NCI-H146 (cell line): ENCODE data around the gene TDRD9.
A peak's percentile ranks its signal among the peaks of the same experiment; 100 is the strongest.
"Not testable (repeated sequence)": the region's sequence is repeated elsewhere in the genome, so short reads cannot be mapped to it uniquely, and the experiment has no call there.

ENCODE experiments used
- DNase-seq: peaks from one replicate; lab custom pipeline; 2025; lab: John Stamatoyannopoulos, UW

TDRD9 gene

DNA sequence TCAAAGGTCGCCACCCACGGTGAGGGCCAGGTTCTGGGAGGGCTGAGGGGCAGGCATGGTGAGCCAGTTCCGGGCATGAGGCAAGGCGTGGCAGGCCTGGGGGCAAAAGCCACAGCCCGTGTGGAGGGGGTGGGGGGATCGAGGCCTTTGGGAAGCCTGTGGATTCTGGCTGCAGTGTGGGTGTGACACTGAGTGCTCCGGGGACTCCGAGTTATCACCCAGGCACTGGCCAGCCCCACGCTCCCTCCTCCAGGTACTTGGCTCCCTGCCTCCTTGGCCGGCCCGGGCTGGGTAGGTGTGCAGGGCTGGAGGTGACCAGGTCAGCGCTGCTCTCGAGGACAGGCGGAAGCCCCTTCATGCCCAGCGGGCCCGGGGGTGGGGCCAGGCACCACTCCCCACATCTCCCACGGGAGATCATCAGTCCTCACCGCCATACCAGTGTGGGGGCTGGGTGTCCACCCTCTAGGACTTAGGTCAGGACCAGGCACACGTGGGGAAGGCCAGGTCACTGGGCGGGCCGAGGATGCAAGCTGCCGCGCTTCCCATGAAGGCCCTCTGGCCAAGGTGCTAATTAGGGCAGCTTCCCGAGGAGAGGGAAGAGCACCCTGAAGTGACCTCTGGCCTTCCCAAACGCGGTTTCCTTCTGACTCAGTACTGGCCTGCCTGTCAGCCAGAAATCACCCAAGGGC, 34.1 kb upstream of the TDRD9 start:
- no peak for DNase-seq

DNA sequence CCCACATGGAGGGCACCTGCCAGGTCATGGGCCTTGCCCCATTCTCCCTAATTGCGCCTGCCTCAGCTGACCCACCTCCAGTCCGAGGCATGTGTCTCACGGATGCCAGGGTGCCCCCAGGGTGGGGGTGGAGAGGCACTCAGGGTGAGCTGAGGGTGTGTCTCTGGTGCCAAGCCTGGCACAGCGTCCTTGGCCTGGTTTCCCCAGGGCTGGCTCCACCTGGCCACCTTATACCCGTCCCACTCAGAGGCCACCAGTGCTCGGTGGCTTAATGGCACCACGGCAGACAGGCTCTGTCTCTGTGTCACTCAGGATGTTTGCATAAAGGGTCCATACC, 33.6 kb upstream of the TDRD9 start:
- DNase-seq, result no peak

DNA sequence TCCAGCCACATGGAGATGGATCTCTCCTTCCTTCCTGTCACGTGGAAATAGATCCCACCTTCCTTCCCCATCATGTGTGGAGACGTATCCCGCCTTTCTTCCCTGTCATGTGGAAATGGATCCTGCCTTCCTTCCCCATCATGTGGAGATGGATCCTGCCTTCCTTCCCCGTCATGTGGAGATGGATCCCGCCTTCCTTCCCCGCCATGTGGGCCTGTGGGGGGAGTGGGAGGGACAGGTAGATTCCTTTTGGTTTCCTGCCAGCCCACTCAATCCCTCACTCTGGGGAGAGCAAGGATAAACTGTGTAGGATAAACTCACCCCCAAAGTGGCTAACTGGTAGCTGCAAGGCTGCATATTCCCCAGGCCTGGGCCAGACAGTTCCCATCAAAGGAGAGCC, 31.7 kb upstream of the TDRD9 start:
- no peak for DNase-seq

DNA sequence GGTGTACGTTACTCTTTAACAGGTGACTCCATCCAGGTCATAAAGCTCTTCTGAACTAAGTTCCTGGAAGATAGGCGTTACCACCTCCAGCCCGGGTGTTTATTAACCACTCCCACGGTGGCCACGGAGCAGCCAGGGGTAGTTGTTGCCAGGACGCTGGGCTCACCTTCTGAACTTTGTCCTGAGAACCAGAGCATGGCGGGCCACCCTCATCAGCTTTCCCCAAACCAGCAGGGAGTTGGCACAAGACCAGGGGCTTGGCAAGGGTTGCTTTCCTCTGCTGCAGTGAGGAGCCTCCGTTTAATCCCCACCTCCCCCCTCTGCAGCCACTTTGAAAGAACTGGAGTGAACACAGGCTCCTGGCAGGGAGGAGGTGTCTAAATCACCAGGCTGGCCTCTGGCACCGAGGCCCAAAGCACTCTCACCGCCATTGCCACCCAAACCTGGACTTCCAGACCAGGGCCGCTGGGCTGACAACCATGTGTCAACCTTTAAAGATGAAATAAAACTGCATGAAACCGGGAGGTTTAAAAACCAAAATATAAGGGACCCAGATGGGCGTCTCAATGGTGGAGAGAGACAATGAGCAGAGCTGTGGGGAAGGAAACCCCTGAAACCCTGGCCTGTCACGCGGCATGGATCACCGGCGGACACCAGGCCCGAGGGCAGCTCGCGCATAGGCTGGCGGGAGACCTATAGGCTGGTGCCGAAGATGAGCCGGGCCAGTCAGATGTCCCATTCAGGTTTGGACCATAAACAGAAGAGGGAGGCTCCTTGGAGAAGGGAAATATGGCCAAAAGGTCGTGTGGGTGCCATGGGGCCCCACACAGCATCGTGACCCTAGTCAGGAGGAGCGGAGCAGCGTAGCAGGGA, 30.9 kb upstream of the TDRD9 start:
- no peak for DNase-seq

DNA sequence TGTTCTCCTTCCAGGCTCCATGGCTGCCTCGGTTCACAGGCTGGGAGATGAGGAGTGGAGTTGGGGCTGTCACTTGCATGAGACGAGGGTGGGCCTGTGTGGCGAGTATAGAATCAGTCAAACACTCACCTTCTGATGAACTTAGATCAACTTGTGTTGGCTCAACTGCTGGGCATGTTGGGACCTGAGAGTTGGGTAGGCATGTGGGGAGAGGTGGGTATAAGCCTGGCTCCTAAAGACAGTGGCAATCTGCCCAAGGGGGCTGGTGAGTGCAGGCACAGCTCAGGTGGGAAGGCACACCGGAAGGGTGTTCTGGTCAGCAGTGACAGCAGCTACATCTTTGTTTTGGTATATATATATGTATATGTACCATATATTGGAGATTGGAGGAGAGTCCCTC, 30.1 kb upstream of the TDRD9 start:
- no peak for DNase-seq

DNA sequence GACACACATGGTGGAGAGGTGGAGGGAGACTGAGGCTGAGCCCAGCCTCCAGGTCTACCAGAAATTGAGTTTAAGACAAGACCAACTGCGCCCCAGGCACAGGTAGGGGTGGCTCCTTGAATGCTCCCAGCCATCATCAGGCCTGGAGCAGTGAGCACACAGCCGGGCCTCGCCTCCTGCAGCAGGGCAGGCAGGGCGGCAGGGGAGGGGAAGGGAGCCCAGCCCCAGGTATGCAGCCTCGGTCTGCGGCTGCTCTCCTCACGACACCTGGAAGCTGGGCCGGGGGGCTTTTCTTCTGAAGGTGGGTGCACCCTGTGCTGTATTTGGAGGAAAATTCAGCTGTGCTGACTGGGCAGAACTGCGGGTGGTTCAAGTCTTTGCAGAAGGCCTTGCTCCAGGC, 29.5 kb upstream of the TDRD9 start:
- DNase-seq, result no peak

DNA sequence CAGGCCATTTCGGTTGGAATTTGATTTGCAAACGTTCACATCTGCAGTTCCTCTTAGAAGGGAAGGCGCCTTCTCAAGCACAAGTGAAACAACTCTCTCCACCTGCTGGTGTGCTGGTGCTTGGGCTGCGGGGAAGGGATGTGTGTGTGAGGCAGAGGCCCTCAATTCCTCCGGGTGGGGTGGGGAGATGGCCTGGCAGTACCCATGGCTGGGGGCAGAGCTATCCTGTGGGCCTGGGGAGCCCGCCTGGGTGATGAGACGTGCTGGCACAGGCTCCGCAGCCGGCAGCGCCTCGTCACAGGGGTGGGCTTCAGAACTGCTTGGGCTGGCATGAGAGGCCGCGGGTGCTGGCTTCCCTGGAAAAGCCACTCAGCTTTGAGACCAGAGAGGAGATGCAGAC, 28.9 kb upstream of the TDRD9 start:
- no peak for DNase-seq

DNA sequence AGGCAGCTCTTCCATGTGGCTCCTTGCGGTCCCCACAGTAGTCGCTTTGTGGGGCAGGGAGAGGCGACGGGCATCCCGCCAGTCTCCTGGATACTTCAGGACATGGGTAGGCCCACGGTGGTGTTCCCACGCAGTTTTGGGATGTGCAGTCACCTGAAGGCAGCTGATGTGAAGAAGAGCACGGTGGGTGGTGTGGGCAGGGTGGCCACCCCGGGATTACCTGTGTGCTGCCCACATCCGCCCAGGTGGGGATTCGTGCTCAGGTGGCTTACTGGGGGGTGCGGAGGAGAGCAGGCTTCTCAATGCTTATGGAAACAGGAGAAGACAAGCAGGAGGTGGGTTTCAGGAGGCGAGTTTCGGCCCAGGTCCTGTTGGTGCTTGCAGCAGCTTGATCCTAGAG, 28.4 kb upstream of the TDRD9 start:
- no peak for DNase-seq

DNA sequence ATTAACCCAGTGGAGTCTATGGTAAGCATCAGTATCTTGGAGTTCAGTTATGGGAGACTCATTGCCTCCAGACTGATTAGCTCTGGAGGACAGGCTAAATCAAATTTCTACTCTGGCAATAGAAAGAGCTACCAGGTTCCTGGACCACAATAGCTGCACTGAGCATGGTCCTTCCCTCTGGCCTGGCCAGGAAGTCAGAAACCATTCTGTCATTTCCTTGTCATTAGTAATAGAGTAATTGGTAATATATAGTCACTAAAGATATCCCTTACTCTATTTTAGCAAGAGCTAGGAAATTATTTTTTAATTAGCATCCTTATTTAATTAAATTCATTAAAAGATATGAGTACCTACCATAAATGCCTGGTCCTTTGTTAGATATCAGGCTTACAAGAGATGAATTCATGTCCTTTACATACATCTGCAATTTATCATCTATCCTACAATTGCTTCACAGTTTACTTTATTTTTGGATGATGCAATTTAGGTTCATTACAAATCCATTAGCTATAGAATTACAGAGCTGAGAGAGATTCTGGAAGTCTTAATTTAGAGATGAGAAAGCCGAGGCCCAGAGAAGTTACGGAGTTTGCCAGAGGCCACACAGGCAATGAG, 23.7 kb upstream of the TDRD9 start:
- DNase-seq, result no peak

DNA sequence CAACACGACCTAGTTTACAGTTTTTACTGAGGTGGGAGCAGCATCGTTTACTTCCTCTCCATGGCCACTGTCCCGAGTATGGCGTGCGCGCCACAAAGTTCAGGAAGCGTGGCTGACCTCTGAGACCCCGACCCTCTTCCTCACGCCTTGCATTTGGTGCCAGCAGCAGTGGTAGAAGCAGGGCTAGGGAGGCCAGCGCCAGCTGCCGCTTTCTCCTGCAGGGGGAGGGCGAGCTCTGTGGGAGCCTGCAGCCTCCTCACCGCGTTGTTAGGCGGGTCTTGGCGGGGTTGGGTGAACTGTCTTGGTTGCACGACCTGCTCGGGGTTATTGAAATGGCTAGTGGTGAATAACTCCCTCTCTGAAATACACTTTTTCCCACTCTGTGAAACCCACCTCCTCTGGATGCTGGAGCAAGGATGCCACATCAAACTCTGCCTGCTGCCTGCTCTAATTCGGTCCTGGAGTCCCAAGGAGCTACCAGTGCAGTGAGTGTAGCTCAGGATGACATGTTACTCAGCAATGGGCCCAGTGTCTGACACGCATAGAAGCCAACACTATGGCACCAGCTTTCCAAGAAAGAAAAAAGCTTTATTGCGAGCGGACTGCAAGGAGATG, 22.3 kb upstream of the TDRD9 start:
- DNase-seq, result peak; percentile 53

DNA sequence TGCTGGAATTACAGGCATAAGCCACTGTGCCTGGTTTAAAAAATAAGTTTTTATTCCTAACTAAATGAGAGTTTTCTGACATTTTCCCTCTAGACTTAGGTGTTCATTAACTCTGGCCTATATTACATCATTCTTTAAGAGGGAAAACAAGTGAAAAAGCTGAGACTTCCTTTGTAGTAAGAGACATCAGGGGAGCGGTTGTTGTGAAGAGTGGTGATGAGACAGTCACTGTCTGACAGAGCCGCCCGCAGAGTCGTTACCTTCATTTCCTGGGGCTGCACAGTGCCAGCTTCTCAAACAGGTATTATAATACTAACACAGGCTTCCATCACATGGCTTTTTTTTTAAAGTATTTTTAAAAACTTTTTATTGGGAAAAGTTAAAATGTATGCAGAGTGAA, 19.7 kb upstream of the TDRD9 start:
- no peak for DNase-seq

DNA sequence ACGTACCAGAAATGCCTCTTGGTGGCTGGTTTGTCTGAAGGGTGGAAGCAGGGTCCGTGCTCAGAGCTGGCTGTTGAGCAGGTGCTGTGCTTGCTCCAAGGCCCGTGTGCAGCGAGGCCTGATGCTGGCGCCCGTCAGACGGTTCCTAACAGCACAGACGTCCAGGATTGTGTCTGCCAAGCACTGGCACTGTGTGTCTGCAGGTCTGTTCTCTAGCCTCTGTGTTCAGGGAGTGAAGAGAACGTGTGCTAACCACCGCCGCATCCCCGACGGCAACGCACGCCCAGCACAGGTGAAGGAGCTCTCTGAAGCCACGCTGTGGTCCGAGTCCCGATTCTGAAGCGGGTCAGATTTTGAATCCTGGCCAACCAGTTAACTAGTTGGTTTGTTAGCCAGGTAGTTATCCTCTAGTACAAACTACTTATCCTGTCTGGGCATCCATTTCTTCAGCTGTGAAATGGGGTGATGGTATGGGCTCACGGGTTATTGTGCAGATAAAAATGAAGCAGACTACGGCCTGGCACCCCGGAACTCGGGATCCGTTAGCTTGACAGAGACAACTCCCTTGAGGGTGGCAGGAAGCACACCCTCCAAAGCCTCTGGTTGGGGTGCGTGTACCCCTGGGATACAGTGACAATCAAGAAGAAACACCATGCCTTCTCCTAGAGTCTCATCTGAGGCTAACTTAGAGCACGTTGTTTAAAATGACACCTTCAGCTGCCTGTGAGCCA, 18.6 kb upstream of the TDRD9 start:
- DNase-seq, result no peak

DNA sequence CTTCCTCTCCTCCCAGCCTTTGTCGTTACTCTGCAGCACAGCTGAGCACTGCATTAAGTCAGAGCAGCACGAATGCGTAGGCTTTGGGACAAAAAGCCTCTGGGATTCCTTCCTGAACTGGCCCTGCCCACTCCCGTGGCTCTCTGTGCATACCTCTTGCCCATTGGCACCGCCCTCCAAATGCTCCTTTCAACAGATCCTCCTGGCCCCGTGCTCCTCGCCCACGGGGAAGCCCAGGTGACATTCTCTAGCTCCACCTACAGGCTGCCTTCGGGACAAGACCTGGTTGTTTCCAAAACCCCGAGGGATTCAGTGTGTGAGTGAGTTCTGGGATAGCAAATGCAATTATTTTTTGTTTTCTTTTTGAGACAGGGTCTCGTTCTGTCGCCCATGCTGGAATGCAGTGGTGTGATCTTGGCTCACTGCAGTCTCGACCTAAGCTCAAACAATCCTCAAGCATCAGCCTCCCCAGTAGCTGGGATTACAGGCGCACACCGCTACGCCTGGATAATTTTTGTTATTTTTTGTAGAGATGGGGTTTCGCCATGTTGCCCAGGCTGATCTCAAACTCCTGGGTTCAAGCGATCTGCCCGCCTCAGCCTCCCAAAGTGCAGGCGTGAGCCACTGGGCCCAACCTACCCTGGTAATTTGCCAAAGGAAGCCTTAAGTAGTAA, 17.9 kb upstream of the TDRD9 start:
- DNase-seq, result peak; percentile 92

DNA sequence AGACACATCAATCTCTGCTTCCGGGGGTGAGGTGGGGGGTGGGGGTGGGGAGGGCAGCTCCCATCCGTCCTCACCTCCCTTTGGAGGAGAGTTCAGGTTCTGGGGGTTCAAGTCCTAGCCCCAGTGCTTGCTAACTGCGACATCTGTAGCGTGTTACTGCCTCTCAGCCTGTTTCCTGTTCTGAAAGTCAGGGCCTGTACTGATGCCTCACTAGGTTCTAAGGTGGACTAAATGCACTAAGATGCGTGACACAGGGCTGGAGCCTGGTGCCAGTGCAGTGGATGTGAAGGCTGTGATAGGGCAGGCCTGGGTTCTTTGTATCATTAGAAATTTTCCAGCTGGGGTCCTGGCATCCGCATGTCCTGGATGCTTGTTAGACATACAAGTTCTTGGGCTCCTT, 17.3 kb upstream of the TDRD9 start:
- no peak for DNase-seq

DNA sequence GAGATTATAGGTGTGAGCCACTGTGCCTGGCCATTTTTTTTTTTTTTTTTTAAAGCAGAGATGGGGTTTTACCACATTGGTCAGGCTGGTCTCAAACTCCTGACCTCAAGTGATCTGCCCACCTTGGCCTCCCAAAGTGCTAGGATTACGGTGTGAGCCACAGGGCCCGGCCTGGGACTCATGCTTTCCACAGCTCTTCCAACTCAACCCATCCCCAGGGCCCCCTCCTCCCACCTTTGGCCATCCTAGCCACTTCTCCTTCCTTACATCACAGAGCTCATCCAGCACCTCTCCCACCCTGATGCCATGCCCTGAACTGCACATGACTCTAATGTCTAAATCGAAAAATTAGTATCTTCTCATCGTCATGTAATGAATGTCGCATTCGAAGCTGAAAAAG, 12.6 kb upstream of the TDRD9 start:
- no peak for DNase-seq

DNA sequence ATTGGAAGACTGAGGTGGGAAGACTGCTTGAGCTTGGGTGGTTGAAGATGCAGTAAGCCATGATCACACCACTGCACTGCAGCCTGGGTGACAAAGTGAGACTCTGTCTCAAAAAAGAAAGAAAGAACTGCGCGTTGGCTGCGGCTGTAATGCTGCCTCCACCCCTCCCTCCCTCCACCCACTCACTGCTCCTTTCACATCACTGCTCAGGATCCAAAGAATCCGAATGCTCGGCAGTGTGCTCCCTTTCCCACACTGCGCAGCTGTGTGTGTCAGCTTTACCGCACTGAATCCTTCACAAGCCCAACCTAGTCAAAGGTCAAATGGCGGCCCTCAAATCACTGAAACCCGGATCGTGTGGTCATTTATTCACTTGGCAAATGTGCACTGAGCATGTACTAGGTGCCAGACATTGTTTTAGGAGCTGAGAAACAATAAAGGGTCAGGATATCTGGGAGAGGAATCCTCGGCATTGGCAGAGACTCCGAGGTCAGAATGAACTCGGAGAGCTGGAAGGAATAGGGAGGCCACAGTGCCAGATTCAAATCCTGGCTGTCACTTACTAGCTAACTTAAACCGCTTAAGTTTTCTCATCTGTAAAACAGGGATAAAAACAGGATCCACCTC, 11.5 kb upstream of the TDRD9 start:
- no peak for DNase-seq

DNA sequence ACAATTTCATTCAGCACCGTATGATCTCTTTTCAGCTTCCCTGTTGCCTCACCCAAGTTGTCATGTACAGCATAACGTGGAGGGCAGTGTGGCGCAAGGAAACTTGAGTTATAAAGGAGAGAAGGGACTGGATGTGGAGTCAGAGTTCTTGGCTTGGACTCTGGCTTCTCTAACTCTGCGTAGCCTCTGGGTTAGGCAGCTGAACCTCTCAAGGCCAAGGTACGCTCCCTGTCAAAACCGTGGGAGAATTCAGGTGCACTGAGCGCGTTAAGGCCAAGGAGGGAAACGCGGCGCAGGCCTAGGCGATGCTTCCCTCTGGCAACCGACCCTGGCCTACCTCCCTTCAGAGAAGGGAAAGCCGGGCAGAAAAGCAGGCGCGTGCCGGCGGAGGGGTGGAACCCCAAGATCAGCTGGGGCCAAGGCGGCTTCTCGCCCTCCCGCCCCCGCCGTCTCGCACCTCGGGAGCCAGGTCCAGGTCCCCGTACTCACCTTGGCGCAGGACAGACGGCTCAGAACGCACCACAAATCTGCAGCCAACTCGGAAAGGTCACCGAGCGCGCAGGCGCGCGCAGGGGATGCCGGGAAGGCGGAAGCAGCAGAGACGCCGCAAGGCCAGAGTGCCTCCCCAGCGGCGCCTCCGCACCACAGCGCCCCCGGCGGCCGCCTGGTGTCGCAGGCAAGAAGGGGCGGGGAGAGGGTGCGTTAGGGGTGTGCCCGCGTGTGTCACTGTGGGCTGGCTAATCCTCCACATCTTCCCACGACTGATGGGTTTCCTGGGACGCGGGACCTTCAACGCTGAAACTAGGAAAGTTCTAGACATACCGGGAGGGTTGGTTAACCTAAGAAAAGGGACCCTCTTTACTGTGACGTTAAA, 7.0 kb upstream of the TDRD9 start:
- DNase-seq, result peak; percentile 93

DNA sequence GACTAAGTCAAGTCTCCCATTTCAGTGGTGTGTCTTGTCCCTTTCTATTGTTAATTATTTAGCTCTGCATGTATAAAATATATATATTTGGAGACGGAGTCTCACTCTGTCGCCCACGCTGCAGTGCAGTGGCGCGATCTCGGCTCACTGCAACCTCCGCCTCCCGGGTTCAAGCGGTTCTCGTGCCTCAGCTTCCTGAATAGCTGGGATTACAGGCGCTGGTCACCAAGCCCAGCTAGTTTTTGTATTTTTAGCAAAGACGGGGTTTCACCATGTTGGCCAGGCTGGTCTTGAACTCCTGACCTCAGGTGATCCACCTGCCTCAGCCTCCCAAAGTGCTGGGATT, 6.4 kb upstream of the TDRD9 start:
- not testable (repeated sequence) for DNase-seq

DNA sequence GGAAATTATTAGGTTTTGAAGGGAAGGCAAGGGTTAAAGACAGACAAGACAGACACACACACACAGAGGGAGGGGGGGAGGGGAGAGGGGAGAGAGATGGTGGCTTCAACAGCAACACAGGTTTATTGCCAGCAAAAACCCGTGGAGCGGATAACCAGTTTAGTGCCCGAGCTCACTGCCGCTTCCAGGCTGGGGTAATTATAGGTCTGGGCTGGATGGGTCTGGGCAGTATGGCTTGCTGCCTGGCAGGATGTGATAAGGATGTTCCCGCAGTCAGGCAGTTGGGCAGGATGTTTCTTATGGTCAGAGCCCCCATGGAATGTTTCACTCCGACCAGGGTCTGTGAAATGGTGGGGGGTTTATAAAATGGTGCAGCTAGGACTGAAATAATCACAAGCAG, 4.4 kb upstream of the TDRD9 start:
- DNase-seq, result peak; percentile 71

DNA sequence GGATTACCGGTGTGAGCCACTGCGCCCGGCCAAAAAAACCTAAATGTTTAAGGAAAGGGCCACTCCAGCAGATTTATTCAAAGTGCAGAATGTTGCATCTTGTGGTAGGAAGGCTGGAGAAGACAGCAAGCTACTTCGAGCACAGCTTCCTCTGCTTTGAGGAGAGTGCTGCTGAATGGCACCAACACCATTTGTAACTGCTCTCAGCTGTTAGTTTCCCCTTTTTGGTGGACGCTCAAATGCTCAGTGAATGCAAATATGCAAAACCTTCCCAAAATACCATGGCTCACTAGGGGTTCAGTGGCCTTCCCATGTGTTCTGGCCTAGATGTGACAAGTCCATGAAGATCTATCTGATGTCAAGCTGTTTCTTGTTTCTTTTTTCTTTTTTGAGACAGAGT, 2.9 kb upstream of the TDRD9 start:
- no peak for DNase-seq
